GM19043 (cell line): ENCODE results near the gene CNGA1.
A peak's percentile ranks its signal among the peaks of the same experiment; 100 is the strongest.
"Not testable (repeated sequence)": the region's sequence is repeated elsewhere in the genome, so short reads cannot be mapped to it uniquely, and the experiment has no call there.

Experiments
- ATAC-seq: cut with Tn5 transposase; IDR thresholded peaks from one replicate; pipeline ENCODE4 v1.9.1; 2021; ENCODE audit warnings: low read depth; ENCODE audit not compliant: unreplicated experiment

CNGA1 gene

DNA sequence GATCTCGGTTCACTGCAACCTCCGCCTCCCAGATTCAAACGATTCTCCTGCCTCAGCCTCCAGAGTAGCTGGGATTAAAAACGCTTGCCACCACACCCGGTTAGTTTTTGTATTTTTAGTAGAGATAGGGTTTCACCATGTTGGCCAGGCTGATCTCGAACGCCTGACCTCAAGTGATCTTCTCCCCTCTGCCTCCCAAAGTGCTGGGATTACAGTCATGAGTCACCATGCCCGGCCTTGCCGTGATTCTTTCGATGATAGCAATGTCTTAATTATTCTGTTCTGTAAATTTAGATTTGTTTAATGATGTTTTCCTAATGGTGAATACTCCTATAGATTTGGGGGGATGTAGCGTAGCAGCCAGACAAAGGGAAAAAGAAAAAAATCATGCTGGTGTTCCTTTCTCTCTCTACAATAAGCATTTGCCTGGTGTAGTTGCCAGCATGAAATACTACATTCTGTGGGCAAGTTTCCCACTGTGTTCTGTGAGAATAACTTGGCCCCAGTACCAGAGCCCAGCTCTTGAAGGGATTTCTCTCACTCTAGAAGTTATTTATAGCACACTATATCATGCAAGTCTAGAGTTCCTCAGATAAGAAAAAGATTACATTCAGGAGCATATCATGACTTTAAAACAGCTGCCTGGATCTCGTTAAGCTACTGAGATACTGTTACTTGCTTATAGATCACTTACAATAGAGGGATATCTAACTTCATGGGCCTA lies 15.5 kb upstream of the CNGA1 start:
- ATAC-seq = no peak

DNA sequence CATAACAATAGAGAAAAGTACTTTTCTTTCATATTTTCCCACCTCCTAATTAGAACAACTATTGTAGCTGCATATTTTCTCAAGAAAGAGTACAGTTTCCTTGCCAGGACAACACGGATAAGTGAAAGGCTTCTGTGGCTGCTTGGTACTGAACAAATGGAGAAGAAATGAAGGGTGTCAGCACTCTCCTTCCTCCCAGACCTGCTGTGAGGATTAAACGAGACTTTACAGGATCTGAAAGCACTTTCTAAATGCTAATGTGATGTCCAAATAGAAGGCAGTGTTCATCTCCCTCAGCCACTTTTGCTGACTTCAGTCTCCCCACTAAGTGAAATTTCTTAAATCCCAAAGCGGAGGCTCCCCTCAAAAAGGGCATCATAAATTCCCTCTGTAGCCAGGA lies 14.0 kb upstream of the CNGA1 start:
- no peak for ATAC-seq

DNA sequence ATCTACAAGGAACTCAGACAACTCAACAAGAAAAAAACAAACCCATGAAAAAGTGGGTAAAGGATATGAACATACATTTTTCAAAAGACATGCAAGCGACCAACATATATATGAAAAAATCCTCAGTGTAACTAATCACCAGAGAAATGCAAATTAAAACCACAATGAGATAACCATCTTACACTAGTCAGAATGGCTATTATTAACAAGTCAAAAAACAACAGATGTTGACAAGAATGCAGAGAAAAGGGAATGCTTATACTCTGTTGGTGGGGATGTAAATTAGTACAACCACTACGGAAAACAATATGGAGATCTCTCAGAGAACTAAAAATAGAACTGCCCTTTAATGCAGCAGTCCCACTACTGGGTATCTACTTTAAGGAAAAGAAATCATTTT lies 12.2 kb upstream of the CNGA1 start:
- peak; percentile 62 for ATAC-seq

DNA sequence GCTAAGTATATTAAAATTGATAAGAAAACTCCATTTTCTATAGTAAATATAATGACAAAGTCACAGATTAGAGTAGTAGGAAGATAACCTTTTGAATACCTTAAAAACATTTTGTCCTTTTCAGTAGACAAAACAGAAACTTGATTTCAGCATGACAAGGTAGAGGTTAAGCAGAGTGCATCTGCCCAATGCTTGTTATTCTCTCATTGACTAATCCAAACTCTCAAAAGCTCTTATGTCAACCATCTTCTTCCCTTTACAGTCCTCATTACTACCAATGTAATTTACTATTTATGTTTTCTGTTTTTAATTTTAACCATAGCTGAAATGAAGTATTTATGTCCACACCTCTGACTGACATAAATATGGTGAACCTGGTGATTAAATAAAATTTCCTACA lies 11.2 kb upstream of the CNGA1 start:
- ATAC-seq = peak; percentile 61

DNA sequence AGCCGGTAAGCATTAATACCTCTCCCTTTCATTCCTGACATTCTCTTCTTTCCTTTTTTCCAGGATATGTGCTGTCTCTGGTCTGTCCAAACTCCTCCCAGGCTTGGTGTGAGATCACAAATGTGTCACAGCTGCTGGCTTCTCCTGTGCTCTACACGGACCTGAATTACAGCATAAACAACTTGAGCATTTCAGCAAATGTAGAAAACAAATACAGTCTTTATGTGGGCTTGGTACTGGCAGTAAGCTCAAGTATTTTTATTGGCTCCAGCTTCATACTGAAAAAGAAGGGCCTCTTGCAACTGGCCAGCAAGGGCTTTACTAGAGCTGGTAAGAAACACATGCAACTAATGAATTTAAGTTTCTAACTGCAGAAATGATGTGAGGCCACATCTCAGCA lies 8.5 kb upstream of the CNGA1 start:
- ATAC-seq = no peak

DNA sequence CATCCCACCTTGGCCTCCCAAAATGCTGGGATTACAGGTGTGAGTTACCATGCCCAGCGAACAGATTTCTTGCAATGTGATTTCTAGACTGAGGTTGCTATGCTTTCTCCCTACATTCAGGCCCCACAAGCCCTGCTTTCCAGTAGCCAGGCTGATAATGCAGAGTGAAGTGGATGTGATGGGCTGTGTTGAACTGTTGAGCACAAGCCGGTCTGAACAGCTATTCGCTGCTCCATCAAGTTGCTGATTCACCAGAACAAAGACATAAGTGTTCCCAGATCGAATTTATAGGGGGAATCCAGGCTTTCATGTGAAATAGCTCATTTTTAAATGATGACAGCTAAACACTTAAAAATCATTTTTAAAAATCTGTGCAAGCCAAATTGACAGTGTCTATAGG lies 8.0 kb upstream of the CNGA1 start:
- no peak for ATAC-seq

DNA sequence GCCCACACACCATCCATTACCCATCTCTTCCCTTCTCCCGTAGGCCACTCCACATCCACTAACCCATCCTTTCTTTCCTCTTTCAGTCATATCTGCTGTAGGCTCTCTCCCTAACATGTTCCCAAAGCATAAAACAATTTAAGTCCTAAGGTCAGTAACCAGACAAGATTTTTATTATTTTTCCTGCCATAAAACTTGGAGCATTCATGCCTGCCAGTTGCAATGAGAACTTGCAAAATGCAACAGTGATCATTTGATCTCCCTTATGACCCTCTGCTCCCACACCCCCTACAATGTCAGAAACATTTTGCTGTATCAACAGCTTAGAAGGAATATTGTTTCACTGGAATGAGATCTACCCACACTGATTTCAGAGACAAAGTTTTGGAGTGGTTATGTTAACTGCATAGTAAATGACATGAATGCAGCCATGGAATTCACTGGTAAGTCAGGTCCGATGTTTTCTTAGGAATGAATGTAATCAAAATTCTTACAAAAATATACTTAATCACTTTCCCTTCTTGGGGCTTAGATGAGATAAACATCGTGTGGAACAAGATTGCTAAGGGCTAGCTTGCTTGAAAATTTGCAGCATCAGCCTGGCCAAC lies 5.8 kb upstream of the CNGA1 start:
- no peak for ATAC-seq

DNA sequence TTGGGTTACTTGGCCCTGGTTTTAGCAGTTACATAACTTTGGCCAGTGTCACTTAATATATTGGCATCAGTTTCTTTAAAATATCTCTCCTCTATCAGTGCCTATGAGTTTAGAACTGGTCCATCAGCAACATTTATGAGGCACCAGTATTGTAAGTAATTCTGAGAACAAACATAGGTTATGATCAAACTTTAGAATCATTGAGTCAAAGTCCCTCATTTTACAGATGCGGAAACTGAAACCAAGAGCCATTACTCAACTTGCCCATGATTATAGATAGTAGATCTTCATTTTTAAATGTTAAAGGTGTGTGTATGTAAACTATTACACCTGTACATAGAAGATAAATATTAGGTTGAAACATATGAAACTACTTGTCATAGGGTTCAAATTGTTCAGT lies 4.6 kb upstream of the CNGA1 start:
- no peak for ATAC-seq

DNA sequence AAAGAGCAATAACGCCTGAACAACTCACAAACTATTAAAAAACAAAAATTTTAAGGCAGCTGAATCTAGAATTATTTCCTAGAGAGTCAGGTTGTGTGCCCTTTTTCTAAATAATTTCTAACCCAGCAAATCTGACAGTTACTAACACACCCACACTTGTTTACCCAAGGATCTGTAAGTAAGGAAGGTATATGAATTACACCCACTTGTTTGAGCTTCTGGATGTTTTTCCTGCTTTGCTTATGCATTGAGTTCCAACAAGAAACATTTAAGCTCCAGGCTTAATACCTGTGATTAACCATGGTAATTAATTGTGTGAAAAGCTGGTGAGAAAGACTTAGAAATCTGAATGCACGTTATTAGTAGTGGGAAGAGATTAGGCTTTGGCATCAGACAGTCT lies 1.6 kb upstream of the CNGA1 start:
- no peak for ATAC-seq

DNA sequence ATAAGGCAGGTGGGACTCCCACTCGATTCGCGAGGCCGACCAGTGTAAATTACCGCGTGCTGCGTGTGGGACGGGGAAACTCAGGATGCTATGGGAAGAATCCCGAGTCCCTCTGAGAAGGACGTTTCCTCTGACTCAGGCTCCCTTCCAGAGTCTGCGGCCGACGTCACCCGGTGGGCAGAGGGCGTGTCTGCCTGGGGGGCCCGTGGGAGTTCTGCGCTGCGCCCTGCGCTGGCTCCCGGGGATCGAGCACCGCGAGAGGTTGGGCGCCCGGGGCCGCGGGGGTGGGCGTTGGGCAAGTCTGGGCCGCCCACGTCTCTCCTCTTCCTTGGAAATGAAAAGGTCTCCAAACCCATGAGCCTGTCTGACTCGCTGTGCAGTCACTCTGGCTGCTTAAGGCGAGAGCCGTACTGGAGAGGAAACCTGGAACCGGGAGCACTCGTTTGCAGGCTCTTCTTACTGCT lies 659 bp upstream of the CNGA1 start:
- no peak for ATAC-seq

DNA sequence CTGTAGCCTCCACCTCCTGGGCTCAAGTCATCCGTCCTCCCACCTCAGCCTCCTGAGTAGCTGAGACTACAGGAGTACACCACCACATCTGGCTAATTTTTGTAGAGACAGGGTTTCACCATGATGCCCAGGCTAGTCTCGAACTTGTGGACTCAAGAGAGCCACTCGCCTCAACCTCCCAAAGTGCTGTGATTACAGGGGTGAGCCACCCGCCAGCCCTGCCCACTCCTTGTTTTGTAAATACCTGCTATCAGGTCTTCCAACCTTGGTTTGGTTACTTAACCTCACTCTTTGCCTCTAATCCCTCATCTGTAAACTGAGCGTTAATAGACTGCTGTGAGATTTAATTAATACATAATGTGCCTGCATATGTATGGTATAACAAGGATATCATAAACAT lies 803 bp downstream of the CNGA1 start:
- ATAC-seq = no peak

DNA sequence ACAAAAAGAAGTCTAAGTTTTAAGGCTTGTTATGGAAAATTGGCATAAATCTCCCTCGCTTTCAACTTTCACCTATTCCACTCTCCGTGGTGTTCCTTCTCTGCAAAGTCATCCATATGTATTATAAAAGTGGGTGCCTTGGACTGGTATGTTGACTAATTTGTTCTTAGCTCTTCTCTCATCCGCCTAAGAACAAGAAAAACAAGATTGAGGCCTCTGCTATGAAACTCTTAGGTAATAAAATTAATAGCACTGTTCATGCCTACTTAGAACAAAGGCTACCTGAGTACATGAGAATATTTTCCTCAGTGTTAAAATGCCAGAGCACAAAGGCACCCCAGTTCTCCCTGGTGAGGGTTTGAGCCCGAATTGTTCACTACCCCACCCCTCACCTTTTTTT lies 1.3 kb downstream of the CNGA1 start:
- no peak for ATAC-seq

DNA sequence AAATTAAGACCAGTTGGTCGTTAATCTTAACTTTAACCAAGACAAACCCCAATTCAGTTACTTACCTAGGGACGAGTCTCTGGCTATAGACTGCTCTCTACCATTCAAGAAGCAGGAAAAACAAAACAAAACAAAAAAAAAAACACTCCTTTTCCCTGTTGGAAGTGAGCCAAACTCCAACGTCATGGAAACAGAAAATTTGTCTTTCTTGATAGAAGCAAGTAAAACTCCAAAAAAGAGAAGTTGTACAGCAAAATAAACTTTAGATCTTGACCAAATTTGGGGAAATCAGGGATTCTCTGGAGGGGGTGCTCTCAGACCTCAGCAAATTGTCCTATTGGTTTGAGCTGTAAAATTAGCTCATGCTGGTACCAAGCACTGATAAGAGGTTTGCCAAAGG lies 3.7 kb downstream of the CNGA1 start:
- no peak for ATAC-seq

DNA sequence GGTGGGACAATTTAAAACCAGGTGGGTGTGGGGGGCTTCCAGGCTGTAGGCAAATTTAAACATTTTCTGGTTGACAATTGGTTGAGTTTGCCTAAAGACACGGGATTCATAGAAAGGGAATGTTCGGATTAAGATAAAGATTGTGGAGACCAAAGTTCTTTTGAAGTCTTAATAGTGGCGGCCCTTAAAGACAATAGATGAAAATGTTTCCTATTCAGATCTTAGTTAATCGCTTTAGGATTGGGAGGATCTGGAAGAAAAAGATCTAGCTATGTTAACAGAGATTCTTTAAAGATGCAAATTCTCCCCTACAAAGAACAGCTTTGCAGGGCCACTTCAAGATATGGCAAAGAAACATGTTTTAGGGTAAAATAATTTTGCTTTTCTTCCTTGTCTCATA lies 4.8 kb downstream of the CNGA1 start:
- ATAC-seq = no peak

DNA sequence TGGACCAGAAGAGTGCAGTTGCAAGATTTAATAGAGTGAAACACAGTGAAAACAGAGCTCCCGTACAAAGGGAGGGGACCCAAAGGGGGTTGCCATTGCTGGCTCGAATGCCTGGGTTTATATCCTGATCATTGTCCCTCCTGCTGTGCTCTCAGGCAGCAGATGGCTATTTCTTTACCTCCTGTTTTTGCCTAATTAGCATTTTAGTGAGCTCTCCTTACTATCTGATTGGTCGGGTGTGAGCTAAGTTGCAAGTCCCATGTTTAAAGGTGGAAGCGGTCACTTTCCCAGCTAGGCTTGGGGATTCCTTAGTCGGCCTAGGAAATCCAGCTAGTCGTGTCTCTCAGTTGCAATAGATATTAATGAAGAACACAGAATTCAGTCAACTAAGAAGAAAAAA lies 5.6 kb downstream of the CNGA1 start:
- not testable (repeated sequence) for ATAC-seq

DNA sequence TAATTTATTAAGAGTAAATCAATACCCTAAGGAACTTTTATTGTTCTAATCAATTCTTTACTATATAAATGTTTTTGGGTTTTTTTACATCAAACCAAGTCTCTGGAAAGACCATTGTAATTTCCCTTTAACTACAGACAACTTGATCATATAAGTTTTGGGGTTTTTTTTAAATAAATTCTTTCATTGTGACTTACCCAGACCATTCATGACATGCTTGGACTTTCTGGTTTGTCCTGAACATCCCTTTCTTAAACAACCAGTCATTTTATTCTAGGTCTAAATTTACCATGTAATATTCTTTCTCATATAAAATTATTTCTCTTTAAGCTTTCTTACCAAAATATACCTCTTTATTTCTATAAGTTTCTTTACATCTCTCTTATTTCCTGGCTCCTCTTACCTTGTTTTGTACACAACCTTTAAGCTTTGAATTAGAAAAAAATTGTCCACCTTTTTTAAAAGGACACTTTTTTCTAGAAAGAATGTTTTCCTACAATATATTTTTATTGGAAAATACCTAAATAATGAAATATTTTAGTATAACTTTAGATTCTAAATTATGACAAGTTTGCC lies 8.4 kb downstream of the CNGA1 start:
- ATAC-seq = no peak

DNA sequence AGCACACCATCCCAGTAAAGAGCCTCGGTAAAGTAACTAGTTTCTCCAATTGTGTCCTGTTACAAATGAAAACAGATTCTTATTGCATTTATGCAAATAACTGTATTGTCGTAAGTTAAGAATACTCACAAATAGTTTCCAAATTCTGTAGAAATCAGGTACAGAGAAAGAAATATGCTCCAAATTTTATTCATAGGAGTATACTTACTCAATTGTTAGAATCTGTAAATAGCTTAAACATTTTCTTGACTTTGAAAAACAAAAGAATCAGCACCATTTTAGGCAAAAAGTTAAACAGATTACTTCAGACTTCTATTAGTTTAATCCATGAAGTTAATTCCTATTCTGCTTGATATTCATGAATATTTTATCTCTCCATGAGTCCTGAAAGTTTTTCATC lies 10.7 kb downstream of the CNGA1 start:
- no peak for ATAC-seq

DNA sequence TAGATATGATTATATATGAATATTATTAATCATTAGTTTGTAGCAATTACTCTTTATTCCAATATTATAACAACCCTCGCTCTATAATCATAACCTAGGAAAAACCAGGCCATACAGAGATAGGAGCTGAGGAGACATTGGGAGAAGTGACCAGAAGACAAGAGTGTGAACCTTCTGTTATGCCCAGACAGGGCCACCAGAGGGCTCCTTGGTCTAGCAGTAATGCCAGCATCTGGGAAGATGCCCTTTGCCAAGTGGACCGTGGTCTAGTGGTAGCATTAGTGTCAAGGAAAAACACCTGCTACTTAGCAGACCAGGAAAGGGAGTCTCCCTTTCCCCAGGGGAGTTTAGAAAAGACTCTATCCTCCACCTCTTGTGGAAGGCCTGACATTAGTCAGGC lies 12.9 kb downstream of the CNGA1 start:
- not testable (repeated sequence) for ATAC-seq

DNA sequence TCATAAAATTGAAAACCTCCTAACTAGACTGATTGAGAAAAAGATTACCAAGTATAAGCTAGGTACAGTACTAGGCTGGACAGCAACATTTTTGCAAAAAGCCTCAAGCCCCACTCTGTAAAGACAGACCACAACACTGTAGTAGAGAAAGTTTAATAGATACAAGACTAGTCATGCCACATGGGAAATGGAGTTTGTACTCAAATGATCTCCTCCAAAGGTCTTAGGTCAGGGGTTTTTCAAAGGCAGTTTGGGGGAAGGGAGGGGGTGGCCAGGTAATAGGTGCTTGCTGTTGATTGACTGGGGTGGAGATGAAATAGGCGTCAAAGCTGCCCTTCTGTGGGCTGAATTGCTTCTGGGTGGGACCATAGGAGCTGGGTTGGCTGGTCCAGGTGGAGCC lies 14.2 kb downstream of the CNGA1 start:
- ATAC-seq = no peak

DNA sequence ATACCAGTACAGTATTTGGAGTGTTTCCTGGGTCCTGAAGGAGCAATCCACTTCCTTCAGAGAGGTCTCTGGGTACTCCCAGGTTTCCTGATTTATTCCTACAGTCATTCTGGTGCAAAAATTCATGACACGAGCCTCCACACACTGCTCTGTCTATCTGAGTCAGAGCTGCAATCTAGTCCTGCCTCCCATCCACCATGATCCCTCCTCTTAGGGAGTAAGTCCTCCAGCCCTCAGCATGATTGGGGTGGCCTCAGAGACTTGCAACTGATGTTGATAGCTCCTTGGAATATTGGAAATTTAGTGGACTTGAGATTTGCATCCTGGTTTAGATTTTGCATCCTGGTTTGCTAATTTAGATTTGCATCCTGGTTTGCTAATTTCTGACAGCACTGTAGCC lies 20.5 kb downstream of the CNGA1 start:
- ATAC-seq = no peak

DNA sequence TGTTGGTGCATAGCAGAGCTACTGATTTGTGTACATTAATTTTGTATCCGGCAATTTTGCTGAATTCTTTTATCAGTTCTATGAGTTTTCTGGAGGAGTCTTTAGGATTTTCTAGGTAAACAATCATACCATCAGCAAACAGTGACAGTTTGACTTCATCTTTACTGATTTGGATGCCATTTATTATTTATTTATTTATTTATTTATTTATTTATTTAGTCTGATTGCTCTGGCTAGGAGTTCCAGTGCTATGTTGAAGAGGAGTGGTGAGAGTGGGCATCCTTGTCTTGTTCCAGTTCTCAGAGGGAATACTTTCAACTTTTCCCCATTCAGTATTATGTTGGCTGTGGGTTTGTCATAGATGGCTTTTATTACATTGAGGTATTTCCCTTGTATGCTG lies 24.0 kb downstream of the CNGA1 start:
- ATAC-seq = not testable (repeated sequence)

DNA sequence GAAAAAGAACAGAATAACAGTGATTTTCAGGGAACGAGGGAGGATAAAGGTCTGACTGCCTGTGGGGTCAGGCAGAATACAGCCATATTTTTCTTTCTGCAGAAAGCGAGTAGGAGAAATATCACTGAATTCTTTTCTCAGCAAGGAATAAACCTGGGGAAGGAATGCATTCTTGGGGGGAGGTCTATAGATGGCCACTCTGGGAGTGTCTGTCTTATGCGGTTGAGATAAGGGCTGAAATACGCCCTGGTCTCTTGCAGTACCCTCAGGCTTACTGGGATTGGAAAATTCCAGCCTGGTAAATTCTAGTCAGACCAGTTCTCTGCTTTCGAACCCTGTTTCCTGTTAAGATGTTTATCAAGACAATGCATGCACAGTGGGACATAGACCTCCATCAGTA lies 26.3 kb downstream of the CNGA1 start:
- ATAC-seq = no peak
